Measurements from ENCODE around the gene BBS12. TPM values are rescaled to one million over a fixed set of nuclear protein-coding genes. Genes with fewer than 3 reads are reported as not detected.

The BBS12 gene
- total and polyA plus RNA-seq, 8 donors = 0.68 to 2.7 (median 1.2) TPM

- 58 to 60% methylated on average over 7 of the region's 7 CpGs for WGBS, 2 donors
- H3K27me3 ChIP-seq = no peaks in the 10 kb centered on the region
- DNase-seq (no peak), ATAC-seq (peak in 1 of 4 donors; percentile 30), FAIRE-seq (no peak)
- H3K27ac ChIP-seq = no peak overlapping the region
- H3K36me3 ChIP-seq = no peaks in the 10 kb centered on the region
- intact Hi-C loops (cut with DNase I) = loop anchor here in 1 of 3 donors (10.0 kb wide), 1 partner anchor 139 kb away; no protein-coding TSS in a partner anchor
- TF ChIP-seq CTCF (IDR thresholded peaks at IDR 0.05) = no peak
- no peak overlapping the region for H3K4me3 ChIP-seq
- H3K4me1 ChIP-seq = no peaks in the 10 kb centered on the region
- H3K9me3 ChIP-seq = no peaks in the 10 kb centered on the region
These were observed 33.3 kb downstream of the BBS12 start for GRCh38 chr4:122765692-122766352.

GRCh38 chr4:122766353-122766705 is 33.8 kb downstream of the BBS12 start:
- no peak for TF ChIP-seq CTCF (IDR thresholded peaks at IDR 0.05)
- FAIRE-seq (no peak), DNase-seq (no peak), ATAC-seq (no peak)
- Histone ChIP-seq H3K4me1 (no peaks in the 10 kb centered on the region), H3K4me3 (no peak overlapping the region), H3K27me3 (no peaks in the 10 kb centered on the region), H3K27ac (no peak overlapping the region), H3K9me3 (no peaks in the 10 kb centered on the region), H3K36me3 (no peaks in the 10 kb centered on the region)
- WGBS, 2 donors = 70 to 77% methylated on average over 3 of the region's 3 CpGs
- intact Hi-C loops (cut with DNase I) = loop anchor here in 1 of 3 donors (10.0 kb wide), 1 partner anchor 138 kb away; no protein-coding TSS in a partner anchor

- no peaks in the 10 kb centered on the region for H3K4me1 ChIP-seq
- FAIRE-seq (no peak), DNase-seq (no peak), ATAC-seq (no peak)
- intact Hi-C loops (cut with DNase I) = loop anchor here in 1 of 3 donors (10.0 kb wide), 1 partner anchor 138 kb away; no protein-coding TSS in a partner anchor
- no peak for TF ChIP-seq CTCF (IDR thresholded peaks at IDR 0.05)
- no peak overlapping the region for H3K4me3 ChIP-seq
- WGBS, 2 donors = 21 to 28% methylated on average over 2 of the region's 2 CpGs
- no peaks in the 10 kb centered on the region for H3K27me3 ChIP-seq
- no peaks in the 10 kb centered on the region for H3K9me3 ChIP-seq
- no peaks in the 10 kb centered on the region for H3K36me3 ChIP-seq
- H3K27ac ChIP-seq = no peak overlapping the region
These were observed 34.4 kb downstream of the BBS12 start for GRCh38 chr4:122766950-122767349.

GRCh38 chr4:122771724-122772123 is 39.2 kb downstream of the BBS12 start:
- no peaks in the 10 kb centered on the region for H3K4me1 ChIP-seq
- no peak overlapping the region for H3K27ac ChIP-seq
- 26 to 46% methylated on average over 1 of the region's 1 CpG for WGBS, 2 donors
- no peak for ATAC-seq
- H3K36me3 ChIP-seq = no peaks in the 10 kb centered on the region
- no peak for FAIRE-seq
- intact Hi-C loops (cut with DNase I) = no loop called here
- H3K4me3 ChIP-seq = no peak overlapping the region
- TF ChIP-seq CTCF (IDR thresholded peaks at IDR 0.05) = no peak
- H3K9me3 ChIP-seq = no peaks in the 10 kb centered on the region
- no peaks in the 10 kb centered on the region for H3K27me3 ChIP-seq
- no peak for DNase-seq

- DNase-seq = no peak
- Histone ChIP-seq H3K36me3 (no peaks in the 10 kb centered on the region), H3K4me3 (no peak overlapping the region), H3K4me1 (no peaks in the 10 kb centered on the region), H3K27ac (no peak overlapping the region), H3K27me3 (no peaks in the 10 kb centered on the region), H3K9me3 (no peaks in the 10 kb centered on the region)
- intact Hi-C loops (cut with DNase I) = no loop called here
- 69 to 80% methylated on average over 6 of the region's 6 CpGs for WGBS, 2 donors
- no peak for FAIRE-seq
- no peak for TF ChIP-seq CTCF (IDR thresholded peaks at IDR 0.05)
- no peak for ATAC-seq
These were observed 39.8 kb downstream of the BBS12 start for GRCh38 chr4:122772311-122772710.

Measured in pancreas (tissue), 10 donors.